ENCODE measurements around the gene BACE1-AS. TPM values are rescaled to one million over a fixed set of nuclear protein-coding genes. Genes with fewer than 3 reads are reported as not detected.
A peak's percentile ranks its signal among the peaks of the same experiment; 100 is the strongest.

The BACE1-AS gene
- total RNA-seq, 1 donor from 2014 or later = 5.7 TPM

DNA sequence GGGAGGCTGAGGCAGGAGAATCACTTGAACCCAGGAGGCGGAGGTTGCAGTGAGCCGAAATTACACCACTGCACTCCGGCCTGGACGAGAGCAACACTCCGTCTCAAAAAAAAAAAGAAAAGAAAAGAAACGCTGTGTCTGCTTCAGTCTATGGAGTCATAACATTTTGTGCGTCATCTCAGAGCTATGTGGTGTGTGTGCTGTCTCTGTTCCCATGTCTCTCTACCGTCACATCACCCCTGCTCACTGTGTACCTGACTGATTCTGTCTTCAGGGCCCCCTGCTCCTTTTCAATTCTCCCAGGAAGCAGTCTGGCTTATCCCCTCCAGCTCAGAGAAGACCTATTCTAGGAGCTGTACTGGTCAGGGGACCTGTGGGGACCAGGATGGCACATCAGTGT lies 7.0 kb downstream of the BACE1-AS start:
- no peaks in the 10 kb centered on the region for H3K9me3 Mint-ChIP-seq
- no peak for DNase-seq (ENCODE audit: low spot score)
- H3K27me3 Mint-ChIP-seq (ENCODE audit: insufficient read depth) = peaks cover 2% of the 10 kb centered on the region
- H3K4me1 Mint-ChIP-seq (ENCODE audit: low read depth) = peaks cover 6% of the 10 kb centered on the region
- intact Hi-C loops (cut with micrococcal nuclease) = no loop called here
- H3K4me3 Mint-ChIP-seq = no peak overlapping the region
- H3K27ac Mint-ChIP-seq = no peak overlapping the region
- H3K36me3 Mint-ChIP-seq (ENCODE audit: low read depth) = no peaks in the 10 kb centered on the region

GRCh38 chr11:117299351-117300282 lies 8.5 kb downstream of the BACE1-AS start:
- H3K9me3 Mint-ChIP-seq = no peaks in the 10 kb centered on the region
- H3K4me3 Mint-ChIP-seq = no peak overlapping the region
- H3K4me1 Mint-ChIP-seq (ENCODE audit: low read depth) = peaks cover 6% of the 10 kb centered on the region
- intact Hi-C loops (cut with micrococcal nuclease) = no loop called here
- no peaks in the 10 kb centered on the region for H3K36me3 Mint-ChIP-seq (ENCODE audit: low read depth)
- DNase-seq (ENCODE audit: low spot score) = no peak
- no peak overlapping the region for H3K27ac Mint-ChIP-seq
- H3K27me3 Mint-ChIP-seq (ENCODE audit: insufficient read depth) = peaks cover 2% of the 10 kb centered on the region

DNA sequence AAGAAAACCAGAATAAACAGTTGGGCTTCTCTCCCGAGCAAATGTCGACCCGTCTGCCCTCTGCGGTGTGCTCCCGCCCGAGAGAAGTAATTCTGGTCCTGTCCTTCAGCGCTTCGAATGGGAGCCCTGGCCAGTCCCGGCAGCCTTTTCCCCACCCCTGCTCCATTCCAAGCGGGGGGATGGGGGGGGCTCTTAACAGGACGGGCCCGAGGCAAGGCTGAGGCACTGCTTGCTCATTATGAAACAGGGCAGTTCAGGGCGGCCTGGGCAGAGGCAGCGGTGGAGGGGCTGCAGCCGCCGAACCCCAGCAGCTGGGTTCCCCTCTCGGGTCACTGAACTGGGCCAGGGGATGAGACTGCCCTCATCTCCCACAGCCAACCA lies 9.1 kb downstream of the BACE1-AS start:
- H3K27me3 Mint-ChIP-seq (ENCODE audit: insufficient read depth) = peaks cover 2% of the 10 kb centered on the region
- DNase-seq (ENCODE audit: low spot score) = no peak
- H3K9me3 Mint-ChIP-seq = no peaks in the 10 kb centered on the region
- no peak overlapping the region for H3K4me3 Mint-ChIP-seq
- no peaks in the 10 kb centered on the region for H3K36me3 Mint-ChIP-seq (ENCODE audit: low read depth)
- H3K4me1 Mint-ChIP-seq (ENCODE audit: low read depth) = peaks cover 6% of the 10 kb centered on the region
- intact Hi-C loops (cut with micrococcal nuclease) = no loop called here
- no peak overlapping the region for H3K27ac Mint-ChIP-seq

- peaks cover 4% of the 10 kb centered on the region for H3K27me3 Mint-ChIP-seq (ENCODE audit: insufficient read depth)
- H3K4me3 Mint-ChIP-seq = no peak overlapping the region
- H3K27ac Mint-ChIP-seq = peak overlapping the region; percentile 36
- peaks cover 6% of the 10 kb centered on the region for H3K4me1 Mint-ChIP-seq (ENCODE audit: low read depth)
- no peak for DNase-seq (ENCODE audit: low spot score)
- H3K36me3 Mint-ChIP-seq (ENCODE audit: low read depth) = no peaks in the 10 kb centered on the region
- no peaks in the 10 kb centered on the region for H3K9me3 Mint-ChIP-seq
- intact Hi-C loops (cut with micrococcal nuclease) = no loop called here
Observed at GRCh38 chr11:117300773-117301172, 9.6 kb downstream of the BACE1-AS start.

DNA sequence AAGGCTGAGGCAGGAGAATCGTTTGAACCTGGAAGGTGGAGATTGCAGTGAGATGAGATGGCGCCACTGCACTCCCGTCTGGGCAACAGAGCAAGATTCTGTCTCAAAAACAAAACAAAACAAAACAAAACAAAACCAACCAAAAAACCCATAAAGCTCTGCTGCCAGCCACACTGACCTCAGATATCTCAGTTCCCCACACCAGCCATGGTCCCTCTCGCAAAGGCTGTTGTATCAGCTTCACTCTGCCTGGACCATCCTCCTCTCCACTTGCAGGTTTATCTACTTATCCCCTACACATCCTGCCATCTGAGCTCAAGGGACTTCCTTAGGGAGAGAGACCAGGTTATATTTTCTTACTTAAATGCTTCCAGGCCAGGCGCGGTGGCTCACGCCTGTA lies 11.1 kb downstream of the BACE1-AS start:
- Mint-ChIP-seq H3K9me3 (no peaks in the 10 kb centered on the region), H3K27me3 (ENCODE audit: insufficient read depth) (peaks cover 4% of the 10 kb centered on the region), H3K36me3 (ENCODE audit: low read depth) (no peaks in the 10 kb centered on the region), H3K27ac (no peak overlapping the region), H3K4me1 (ENCODE audit: low read depth) (peaks cover 6% of the 10 kb centered on the region), H3K4me3 (no peak overlapping the region)
- no peak for DNase-seq (ENCODE audit: low spot score)
- intact Hi-C loops (cut with micrococcal nuclease) = no loop called here

GRCh38 chr11:117303101-117303500 lies 12.0 kb downstream of the BACE1-AS start:
- Mint-ChIP-seq H3K9me3 (no peaks in the 10 kb centered on the region), H3K4me1 (ENCODE audit: low read depth) (peaks cover 6% of the 10 kb centered on the region), H3K4me3 (no peak overlapping the region), H3K27ac (no peak overlapping the region), H3K27me3 (ENCODE audit: insufficient read depth) (peaks cover 4% of the 10 kb centered on the region), H3K36me3 (ENCODE audit: low read depth) (no peaks in the 10 kb centered on the region)
- intact Hi-C loops (cut with micrococcal nuclease) = no loop called here
- no peak for DNase-seq (ENCODE audit: low spot score)

GRCh38 chr11:117303646-117304315 lies 12.6 kb downstream of the BACE1-AS start:
- no peak overlapping the region for H3K4me3 Mint-ChIP-seq
- H3K9me3 Mint-ChIP-seq = no peaks in the 10 kb centered on the region
- H3K27me3 Mint-ChIP-seq (ENCODE audit: insufficient read depth) = peaks cover 4% of the 10 kb centered on the region
- no peaks in the 10 kb centered on the region for H3K36me3 Mint-ChIP-seq (ENCODE audit: low read depth)
- intact Hi-C loops (cut with micrococcal nuclease) = no loop called here
- H3K4me1 Mint-ChIP-seq (ENCODE audit: low read depth) = peaks cover 6% of the 10 kb centered on the region
- DNase-seq (ENCODE audit: low spot score) = no peak
- no peak overlapping the region for H3K27ac Mint-ChIP-seq

DNA sequence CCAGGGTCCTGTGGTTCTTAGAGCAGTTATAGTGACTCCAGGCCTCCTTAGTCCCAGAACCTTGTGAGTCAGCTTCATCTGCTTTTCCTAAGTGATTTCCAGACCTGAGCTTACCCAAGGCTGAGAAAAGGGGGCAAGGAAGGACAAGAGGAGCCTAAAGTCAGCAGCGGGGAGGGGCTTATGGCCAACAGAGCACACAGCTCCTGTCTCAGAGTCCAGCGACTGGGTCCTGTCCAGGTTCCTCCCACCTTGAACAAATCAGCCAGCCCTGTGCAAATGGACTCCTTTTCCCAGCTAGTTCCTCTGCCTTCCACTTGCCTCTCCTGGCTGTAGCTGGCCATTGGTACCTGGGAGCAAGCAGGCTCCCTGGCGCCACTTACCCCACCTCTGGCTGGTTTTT lies 14.0 kb downstream of the BACE1-AS start:
- Mint-ChIP-seq H3K4me1 (ENCODE audit: low read depth) (peaks cover 6% of the 10 kb centered on the region), H3K4me3 (no peak overlapping the region), H3K9me3 (no peaks in the 10 kb centered on the region), H3K36me3 (ENCODE audit: low read depth) (no peaks in the 10 kb centered on the region), H3K27me3 (ENCODE audit: insufficient read depth) (peaks cover 4% of the 10 kb centered on the region), H3K27ac (no peak overlapping the region)
- intact Hi-C loops (cut with micrococcal nuclease) = no loop called here
- DNase-seq (ENCODE audit: low spot score) = no peak

GRCh38 chr11:117309310-117309709 lies 18.2 kb downstream of the BACE1-AS start:
- Mint-ChIP-seq H3K27me3 (ENCODE audit: insufficient read depth) (peaks cover 28% of the 10 kb centered on the region), H3K4me3 (no peak overlapping the region), H3K27ac (no peak overlapping the region), H3K4me1 (ENCODE audit: low read depth) (no peaks in the 10 kb centered on the region), H3K9me3 (no peaks in the 10 kb centered on the region), H3K36me3 (ENCODE audit: low read depth) (no peaks in the 10 kb centered on the region)
- intact Hi-C loops (cut with micrococcal nuclease) = no loop called here
- DNase-seq (ENCODE audit: low spot score) = no peak

DNA sequence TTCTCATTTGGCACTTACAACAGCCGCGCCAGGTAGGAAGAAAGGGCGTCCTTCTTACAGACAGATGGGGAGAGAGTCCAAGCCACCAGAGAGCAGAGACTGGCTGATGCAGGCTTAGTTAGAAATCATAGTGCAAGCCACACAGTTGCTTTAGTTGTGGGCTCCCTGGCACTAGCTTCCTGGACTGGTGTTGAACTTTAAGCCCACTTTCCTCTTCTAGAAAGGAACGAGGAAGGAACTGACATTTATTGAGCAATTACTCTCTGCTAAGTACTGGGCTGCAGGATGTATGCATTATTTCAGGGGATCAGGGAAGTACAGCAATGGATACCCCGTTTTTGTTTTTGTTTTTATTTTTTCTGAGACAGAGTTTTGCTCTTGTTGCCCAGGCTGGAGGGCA lies 21.9 kb downstream of the BACE1-AS start:
- Mint-ChIP-seq H3K27ac (no peak overlapping the region), H3K27me3 (ENCODE audit: insufficient read depth) (peaks cover 49% of the 10 kb centered on the region), H3K9me3 (no peaks in the 10 kb centered on the region), H3K36me3 (ENCODE audit: low read depth) (no peaks in the 10 kb centered on the region), H3K4me3 (no peak overlapping the region), H3K4me1 (ENCODE audit: low read depth) (peaks cover 8% of the 10 kb centered on the region)
- intact Hi-C loops (cut with micrococcal nuclease) = no loop called here
- no peak for DNase-seq (ENCODE audit: low spot score)

DNA sequence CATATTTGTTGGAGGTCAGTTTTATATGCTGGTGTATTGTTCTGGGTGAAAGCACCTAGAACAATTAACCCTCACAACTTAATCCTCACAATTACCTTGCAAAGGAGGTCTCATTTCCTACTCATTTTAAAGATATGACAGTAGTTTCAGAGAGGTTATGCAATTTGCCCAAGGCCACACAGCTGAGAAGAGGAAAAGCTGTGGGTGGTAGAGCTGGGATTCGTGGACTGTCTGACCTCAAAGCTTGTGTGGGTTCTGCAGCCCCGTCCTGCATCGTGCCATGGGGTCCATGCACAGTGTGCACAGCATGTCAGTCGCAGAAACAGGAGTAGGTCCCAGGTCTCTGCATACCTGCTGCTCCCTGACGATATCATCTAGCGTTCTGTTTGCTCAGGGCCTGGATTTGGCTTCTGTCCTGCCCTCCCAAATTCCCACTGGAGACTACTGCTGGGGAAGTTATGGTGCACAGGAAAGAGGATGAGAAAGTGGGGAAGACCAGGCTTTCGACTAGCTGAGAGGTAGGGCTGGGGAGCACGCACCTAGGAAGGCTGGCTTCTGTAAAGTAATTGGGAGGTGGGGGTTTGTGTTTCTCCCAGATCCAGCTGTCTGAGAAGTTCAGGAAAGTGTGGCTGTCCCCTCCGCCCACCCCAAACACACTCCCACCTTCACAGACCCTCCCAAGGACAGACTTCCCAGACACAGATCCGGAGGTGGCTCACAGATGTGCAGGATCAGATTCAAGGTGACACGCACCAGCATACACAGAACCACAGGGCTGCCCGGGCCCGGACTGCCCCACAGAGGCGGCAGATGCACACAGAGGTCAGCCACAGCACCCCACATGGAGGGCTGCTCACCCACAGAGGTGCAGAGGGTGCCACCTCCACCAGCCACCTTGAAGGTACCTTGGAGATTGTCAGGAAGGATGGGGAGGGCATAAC lies 23.0 kb downstream of the BACE1-AS start:
- DNase-seq (ENCODE audit: low spot score) = no peak
- Mint-ChIP-seq H3K27me3 (ENCODE audit: insufficient read depth) (peaks cover 58% of the 10 kb centered on the region), H3K9me3 (no peaks in the 10 kb centered on the region), H3K27ac (no peak overlapping the region), H3K4me1 (ENCODE audit: low read depth) (peaks cover 8% of the 10 kb centered on the region), H3K36me3 (ENCODE audit: low read depth) (no peaks in the 10 kb centered on the region), H3K4me3 (no peak overlapping the region)
- intact Hi-C loops (cut with micrococcal nuclease) = no loop called here

DNA sequence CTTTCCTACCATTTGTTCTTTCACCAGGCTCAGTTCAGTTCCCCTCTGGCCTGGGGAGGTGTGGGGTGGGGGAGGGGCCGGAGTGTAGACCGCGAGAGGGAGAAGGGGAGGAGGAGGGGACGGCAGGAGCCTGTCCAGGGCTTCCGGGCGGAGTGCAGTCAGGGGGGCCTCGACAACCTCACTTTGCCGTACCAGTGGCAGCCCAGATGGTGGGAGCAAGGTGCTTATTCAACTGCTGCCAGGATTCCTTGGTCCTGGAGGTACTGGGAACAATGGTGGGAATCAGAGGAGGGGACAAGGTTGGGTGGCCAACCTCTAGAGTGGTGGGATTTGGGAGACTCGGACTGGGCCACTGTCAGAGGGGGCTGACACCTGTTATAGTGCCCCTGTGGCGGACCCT lies 23.7 kb downstream of the BACE1-AS start:
- H3K9me3 Mint-ChIP-seq = no peaks in the 10 kb centered on the region
- no peaks in the 10 kb centered on the region for H3K36me3 Mint-ChIP-seq (ENCODE audit: low read depth)
- H3K4me1 Mint-ChIP-seq (ENCODE audit: low read depth) = peaks cover 8% of the 10 kb centered on the region
- DNase-seq (ENCODE audit: low spot score) = no peak
- intact Hi-C loops (cut with micrococcal nuclease) = no loop called here
- H3K27ac Mint-ChIP-seq = no peak overlapping the region
- peaks cover 58% of the 10 kb centered on the region for H3K27me3 Mint-ChIP-seq (ENCODE audit: insufficient read depth)
- H3K4me3 Mint-ChIP-seq = no peak overlapping the region
